ENCODE measurements around the gene HINT2.

DNA sequence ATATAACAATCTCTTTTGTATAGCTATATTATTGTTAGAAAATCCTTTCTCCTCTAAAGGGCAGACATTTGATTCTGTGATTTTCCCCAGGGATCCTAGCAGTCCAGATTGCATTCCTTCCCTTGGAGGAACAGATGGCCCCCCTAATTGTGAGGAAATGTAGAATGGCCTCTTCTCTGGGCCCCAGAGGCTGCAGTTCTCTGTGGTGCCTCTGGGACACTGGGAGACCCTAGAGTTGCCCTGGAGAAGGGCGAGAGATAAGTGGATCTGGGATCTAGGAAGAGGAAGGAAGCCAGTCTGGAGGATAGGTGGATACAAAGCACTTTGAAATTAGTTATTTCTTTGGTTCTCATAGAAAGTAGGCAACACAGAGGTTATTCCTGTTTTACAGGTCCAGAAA is 1.9 kb upstream of the HINT2 start:
- TF ChIP-seq, protein P1, sequence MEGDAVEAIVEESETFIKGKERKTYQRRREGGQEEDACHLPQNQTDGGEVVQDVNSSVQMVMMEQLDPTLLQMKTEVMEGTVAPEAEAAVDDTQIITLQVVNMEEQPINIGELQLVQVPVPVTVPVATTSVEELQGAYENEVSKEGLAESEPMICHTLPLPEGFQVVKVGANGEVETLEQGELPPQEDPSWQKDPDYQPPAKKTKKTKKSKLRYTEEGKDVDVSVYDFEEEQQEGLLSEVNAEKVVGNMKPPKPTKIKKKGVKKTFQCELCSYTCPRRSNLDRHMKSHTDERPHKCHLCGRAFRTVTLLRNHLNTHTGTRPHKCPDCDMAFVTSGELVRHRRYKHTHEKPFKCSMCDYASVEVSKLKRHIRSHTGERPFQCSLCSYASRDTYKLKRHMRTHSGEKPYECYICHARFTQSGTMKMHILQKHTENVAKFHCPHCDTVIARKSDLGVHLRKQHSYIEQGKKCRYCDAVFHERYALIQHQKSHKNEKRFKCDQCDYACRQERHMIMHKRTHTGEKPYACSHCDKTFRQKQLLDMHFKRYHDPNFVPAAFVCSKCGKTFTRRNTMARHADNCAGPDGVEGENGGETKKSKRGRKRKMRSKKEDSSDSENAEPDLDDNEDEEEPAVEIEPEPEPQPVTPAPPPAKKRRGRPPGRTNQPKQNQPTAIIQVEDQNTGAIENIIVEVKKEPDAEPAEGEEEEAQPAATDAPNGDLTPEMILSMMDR (IDR thresholded peaks at IDR 0.05) = no peak
- no peak for TF ChIP-seq EZH2 (IDR thresholded peaks at IDR 0.05; ENCODE audit: borderline replicate concordance, insufficient read depth, low read depth, low read length, poor library complexity, severe bottlenecking)

Measured in B cell (primary cell).